ENCODE measurements around the gene LRRC10. TPM values are rescaled to one million over a fixed set of nuclear protein-coding genes. Genes with fewer than 3 reads are reported as not detected.

The LRRC10 gene, protein sequence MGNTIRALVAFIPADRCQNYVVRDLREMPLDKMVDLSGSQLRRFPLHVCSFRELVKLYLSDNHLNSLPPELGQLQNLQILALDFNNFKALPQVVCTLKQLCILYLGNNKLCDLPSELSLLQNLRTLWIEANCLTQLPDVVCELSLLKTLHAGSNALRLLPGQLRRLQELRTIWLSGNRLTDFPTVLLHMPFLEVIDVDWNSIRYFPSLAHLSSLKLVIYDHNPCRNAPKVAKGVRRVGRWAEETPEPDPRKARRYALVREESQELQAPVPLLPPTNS
- not detected for total RNA-seq

DNA sequence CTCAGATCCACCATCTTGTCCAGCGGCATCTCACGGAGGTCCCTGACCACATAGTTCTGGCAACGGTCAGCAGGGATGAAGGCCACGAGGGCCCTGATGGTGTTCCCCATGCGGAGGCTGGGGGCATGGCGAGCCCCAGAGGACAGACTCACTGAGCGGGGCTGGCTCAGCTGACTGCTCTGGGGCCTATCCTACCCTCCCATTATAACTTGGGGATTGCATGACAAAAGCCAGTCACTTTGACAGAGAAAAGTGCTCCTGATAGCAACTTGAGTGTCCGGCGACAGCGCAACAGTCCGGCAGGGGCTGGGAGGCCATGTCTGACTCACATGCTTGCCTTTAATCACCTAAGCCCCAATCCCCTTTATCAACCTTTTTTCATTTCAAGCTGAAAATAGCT, at the start of gene LRRC10:
Gene LRRC10, minus strand, starts transcription at position 179 of the 400 bp plus-strand sequence. Its CDS starts 69 bp downstream, at position 110.
- DNase-seq = no peak

DNA sequence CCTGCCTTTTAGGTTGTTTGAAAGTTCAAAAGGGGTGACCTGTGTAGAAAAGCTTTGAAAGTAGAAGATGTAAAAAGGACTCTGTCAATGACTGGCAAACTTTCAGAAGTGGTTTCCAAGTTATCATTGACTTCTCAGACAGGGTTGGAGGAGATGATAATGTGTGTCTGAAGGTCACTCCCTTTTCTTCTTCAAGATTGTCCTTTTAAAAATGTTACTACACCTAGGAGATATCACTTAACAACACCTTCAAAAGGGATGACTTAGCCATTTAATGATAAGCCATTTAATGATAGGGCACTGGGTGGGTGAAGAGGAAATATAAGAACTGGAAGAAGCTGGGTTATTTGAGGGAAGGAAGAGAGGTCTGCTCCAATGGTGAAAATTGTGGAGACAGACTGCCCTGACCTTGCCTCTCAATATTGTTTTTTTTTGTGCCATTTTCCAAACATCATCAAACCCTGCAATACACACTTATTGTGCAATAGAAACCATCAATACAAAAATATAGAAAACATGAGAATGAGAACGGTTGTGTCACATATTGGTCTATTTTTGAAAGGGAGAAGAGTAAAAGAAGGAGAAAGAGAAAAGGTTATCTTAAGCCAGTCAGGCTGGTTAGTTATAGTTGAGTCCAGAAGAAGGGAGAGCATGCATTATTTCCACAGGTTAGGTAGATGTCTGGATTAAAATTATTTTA, 49.6 kb upstream of the LRRC10 start:
- DNase-seq = no peak

DNA sequence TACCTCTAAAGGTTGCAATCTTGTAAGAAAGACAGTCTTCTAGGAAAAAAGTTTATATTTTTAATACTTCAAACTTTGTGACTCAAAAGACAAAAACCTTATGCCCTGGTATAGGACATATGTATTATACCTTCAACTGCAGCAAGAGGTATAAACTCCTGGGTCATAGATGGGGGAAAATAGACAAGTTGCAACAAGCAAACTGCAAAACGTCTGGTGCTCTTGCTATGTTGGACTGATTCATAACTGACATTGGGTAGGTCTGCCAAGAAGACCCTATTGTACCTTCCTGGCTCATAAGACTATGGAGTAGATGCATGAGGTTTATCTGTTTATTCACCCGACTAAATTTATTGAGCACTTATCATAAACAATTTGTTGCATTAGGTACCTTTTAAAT, 47.5 kb upstream of the LRRC10 start:
- DNase-seq = no peak

DNA sequence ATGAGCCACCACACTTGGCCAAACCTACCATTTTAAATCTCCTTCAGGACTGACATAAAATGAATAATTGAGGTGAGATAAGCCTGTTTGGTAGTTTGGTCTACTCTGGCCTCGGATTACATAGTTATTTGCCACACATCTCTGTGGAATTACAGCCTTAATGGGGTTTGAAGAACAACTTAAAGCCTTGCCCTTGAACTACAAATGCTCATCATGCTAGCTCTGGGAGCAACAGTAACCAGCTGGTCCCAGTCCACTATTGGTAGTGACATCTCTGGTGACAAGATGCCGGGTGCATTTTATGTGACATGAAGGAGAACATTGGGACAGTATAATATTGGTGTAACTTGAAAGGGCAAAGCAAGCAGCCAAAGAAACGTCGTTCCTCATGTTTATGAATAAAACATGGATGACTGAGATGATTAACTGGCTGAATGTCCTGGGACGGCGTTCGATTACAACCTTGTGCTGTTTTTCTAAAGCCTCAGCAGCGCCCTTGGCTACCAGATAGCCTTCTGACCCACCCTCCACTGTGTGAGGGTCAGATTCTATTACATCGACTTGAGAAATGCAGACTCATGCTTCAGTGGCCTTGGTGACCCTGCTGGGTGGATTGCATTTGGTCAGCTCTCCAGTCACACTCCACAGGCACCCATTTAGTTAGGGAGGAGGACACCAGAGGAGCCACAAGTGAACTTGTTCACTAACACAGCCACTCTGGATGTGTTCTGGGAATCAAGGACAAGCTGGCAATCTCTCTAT, 46.9 kb upstream of the LRRC10 start:
- peak; percentile 37 for DNase-seq

DNA sequence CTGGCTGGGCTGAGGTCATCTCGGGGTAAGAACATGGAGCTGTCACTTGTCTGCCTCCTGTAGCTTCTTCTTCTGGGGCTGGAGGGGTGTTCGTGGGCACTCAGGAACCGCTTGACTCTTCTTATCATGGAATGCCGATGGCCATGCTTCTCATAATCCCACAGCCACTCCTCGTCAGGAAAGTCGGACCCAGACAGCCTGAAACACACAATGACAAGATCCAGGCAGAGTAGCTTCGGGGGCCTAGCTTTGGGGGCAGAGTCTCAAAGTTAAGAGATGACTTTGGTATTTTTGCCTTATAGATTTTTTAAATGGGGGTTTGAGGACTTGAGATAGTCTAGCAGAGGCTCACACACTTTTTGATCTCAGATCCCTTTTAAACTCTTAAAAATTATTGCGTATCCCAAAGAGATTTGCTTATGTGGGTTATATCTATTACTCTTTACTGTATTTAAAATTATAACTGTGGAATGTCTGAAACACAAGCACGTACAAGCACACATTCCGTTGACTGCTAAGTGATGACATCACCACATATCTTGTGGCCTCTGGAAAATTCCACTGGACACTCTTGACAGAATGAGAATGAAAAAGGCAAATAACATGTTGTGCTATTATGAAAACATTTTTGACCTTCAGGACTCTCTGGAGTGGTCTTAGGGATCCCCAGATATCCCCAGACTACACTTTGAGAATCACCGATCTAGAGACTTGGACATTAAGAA, 45.1 kb upstream of the LRRC10 start:
- peak; percentile 40 for DNase-seq

DNA sequence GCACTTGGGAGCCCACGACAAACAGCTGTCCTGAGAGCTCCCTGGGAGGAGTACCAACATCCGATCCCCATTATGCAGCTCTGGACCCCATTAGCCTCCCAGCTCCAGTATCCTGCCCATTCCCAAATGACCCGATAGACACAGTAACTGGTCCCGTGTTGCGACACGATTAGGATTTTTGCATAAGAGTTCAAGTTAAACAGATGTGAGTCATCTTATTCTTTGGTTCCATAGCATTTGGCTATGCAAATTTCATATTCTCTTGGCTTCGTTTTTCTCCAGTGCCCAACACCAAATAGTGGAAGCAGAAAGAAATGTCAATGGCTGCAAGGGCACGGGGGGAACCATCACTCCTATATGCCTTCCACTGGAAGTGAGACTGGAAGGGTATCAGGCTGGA, 43.0 kb upstream of the LRRC10 start:
- DNase-seq = no peak

DNA sequence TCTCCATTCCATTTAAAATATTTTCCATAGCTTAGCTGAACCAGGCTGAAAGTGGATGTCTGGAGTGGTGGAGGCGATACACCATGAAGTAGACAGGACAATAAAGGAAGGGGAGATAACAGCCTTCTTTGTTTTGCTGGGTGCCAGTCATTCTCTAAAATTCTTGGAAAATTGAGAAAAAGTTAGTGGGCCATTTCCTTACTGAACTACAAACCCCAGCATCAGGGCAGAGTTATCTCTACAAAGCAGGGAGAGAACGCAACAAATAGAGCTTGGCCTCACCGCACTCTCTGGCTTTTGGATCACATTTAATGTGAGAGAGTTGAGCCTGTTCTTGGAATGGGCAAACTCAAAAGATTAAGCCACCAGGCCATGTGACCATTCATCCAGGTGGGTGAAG, 41.2 kb upstream of the LRRC10 start:
- DNase-seq = no peak

DNA sequence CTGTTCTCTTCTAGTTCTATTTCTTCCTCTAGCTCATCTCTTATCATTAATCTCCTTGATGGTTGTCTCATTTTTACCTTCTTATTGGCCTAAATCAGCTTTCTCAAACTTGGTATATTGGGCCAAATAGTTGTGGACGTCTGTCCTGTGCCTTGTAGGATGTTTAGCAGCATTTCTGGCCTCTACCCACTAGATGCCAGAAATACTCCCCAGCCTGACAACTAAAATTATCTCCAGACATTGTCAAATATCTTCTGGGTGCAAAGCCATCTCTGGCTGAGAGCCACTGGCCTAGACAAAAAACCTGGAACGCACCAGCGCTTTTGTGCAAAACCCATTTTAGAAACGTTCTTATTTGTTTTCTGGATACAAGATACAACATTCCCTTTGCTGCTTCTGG, 38.8 kb upstream of the LRRC10 start:
- DNase-seq = no peak

DNA sequence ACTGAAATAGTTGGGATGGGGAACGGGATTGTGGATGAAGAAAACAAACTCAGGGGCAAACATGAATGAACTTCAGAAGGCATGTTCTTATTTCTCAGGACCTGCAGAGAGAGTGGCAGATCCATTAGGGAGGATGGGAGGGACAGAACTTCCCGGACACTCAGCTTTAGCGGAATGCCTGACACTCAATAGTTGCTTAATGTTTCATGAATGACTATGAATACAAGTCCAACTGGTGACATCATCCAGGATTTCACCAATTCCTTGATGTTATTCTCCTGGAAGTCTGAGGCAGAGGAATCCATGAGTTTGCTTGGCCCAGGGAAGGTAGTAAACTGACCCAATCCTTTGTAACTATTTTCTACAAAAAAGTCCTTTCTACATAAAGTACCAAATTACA, 37.8 kb upstream of the LRRC10 start:
- DNase-seq = no peak

DNA sequence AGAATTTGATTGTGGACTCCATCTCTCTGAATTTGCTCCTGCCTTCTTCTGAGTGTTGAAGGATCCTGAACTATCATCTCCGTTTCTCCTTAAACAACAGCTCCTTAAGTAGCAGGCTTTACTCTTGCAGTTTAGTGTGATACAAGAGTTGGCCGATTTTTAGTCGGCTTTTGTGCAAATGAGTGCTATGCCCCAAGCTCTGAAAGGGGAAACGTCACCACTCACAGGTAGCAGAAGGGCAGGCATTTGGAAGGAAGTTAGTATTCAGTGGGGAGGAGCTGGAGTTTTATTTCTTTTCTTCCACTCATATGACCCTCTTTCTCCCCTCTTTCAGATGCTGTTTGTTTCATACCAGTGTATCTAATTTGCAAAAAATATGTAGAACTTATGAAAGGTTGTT, 36.5 kb upstream of the LRRC10 start:
- DNase-seq = no peak

DNA sequence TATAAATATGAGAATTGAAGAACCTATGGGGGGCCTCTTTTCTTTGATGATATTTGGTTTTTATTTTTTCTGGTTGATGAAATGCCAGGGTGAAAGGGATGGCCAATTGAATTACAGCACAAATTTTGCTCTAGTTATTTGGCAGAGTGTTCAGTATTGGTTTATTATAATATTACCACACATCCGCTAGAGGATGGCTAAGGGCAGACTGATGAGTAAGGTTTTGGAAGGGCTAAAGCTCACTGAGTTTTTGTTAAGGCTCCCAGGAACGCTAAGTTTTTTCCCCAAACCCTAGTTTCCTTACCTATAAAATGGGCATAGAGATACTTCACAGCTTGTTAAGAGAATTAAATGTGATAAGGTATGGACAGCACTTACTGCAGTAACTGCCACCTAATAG, 34.3 kb upstream of the LRRC10 start:
- no peak for DNase-seq

DNA sequence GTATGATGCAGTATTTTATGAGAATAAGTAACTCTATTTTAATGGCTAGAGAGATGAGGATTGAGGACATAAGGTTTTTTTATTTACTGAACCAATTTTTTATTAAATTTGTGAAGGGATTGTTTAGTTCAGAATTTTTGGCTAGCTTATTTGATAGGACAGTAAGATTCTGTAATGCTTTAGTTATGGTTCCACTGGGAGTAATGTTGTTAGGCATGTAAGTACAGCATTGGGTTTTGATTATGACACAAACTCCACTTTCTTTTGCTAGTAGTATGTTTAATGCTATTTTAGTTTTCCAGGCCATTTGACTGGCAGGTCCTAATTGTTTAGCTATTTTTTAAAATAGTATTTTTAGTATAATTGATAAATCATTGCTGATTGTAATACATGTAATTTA, 33.8 kb upstream of the LRRC10 start:
- no peak for DNase-seq

DNA sequence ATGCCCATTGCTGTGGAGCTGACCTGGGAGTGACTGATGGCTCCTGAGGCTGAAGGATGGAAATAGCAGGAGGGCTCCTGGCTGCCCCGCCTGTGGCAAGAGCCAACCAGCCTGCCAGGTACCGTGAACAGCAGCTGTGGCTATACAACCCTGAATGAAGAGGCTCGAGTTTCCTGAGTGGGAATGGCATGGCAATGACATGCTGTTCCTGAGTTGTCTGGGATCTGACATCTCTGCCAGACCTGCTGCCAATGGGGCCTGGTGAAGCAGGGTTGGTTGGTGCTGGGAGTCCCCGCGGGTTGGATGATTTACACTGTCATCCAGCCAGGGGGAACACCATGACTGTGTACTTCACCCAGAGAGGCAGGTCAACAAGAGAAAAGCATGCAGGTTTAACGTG, 31.8 kb upstream of the LRRC10 start:
- DNase-seq = no peak

DNA sequence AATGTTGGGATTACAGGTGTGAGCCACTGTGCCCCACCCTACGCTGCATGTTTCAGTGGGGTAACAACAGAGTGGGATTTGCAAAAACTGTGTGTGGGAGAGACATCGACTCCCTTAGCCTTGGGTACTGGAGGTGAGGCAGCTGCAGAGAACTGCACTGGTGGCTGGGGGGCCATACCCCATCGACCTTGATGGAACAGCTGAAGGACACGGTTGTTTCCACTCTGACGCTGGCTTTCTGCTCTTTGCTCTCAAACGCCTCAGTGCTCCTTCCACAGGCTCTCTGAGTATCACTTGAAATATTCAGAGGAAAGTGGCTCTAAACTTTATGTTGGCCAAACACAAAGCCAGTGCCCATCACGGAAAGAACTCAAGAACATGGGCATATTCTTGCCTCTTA, 30.8 kb upstream of the LRRC10 start:
- DNase-seq = no peak

DNA sequence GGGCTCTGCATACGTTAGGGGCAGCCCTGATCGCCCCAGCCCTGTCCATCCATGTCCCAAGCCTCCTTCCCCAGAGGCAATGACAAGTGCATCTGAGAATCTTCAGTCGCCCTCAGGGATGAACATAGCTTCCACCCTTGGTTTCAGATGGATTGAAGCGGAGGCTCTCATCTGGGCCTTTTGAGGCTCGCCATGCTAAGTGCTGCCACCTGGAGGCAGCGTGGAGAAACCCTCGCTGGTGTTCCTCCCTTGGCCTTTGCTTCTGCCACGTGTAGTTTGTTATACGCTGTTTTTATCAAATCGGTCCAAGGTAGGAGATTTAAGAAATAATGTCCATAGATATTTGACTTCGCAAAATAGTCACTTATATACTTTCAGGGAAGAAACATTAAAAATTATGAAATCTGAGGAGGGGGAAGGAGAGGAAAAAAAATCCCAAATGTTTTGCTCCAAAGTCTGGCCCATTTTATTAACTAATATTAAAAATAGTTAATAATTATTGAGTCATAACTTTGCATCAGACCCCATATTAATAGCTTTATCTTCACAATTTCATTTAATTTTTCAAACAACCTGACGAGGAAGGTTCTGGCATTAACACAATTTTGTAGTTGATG, 28.8 kb upstream of the LRRC10 start:
- DNase-seq = peak; percentile 76

DNA sequence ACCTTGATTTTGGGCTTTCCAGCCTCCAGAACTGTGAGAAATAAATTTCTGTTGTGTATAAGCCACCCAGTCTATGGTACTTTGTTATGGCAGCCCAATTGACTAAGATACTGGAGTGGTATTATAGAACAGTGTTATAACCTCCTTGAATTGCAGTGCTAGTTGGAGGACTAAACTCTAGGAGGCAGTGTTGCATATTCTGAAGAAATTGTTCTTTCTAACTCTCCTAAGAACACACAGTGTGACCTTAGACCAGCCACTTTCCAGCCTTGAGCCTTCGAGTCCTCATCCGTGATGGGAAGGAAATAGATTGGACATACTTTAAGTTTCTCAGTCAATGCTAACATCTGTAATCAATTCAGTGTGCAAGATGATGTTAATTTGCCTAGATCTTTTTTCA, 22.4 kb upstream of the LRRC10 start:
- DNase-seq = no peak

DNA sequence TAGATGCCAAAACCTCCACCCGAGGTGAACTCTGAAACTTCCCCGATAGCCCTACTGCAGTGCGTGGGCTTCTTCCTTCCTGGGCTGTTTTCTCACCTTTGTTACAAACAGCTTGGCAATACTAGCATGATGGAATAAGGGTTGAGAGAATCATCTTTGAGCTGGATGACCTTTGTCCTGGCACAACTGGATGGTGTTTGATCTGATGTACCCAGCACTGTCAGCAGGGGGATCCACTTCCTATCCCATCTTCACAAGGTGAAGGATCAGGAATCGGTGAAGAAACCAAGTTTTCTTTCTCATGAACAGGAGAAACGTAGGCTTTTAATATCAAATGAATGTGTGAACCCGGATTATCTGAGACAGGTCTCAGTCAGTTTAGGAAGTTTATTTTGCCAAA, 19.5 kb upstream of the LRRC10 start:
- no peak for DNase-seq

DNA sequence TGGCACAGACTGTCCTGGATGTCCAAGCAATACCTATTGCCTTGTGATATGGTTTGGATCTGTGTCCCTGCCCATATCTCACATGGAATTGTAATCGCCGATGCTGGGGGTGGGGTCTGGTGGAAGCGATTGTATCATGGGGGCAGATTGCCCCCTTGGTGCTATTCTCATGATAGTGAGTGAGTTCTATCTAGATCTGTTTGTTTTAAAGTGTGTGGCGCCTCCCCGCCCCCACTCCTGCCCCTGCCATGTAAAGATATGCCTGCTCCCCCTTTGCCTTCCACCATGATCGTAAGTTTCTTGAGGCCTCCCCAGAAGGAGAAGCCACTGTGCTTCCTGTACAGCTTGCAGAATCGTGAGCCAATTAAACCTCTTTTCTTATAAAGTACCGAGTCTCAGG, 16.8 kb upstream of the LRRC10 start:
- no peak for DNase-seq

DNA sequence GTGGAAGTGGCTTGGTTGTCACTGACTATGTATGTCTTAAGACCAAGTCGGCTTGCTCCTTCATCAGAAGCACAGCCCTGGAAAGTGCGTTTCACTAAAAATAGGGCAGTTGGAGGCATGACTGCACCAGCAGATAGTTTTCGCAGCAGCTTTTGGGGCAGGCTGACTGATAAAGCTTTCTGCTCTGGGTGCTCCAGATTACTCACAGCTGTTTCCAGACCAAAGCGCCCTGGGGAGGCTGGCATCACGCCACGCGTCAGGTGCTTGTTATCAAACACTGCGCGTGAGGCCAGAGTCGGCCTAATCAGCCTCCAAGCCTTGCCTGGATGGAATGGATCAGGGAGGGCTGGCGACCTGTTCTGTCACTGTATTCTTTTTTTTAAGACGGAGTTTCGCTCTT, 13.3 kb upstream of the LRRC10 start:
- peak; percentile 34 for DNase-seq

DNA sequence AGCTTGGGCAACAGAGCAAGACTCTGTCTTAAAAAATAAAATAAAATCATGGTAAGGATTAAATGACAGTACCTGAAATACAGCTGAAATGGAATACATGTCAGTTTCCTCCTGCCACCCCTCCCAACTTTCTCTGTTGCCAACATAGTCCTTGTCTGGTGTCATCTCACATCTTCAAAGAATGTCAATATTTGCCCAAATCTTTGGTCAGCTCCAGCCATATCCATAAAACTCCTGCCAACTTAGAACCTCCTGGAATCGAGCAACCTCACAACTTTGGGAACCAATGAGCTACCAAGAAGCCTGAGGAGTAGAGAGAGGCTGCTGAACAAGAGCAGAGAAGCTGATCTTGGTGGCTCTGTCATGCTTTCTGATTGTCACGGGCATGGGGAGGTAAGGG, 10.8 kb upstream of the LRRC10 start:
- no peak for DNase-seq

DNA sequence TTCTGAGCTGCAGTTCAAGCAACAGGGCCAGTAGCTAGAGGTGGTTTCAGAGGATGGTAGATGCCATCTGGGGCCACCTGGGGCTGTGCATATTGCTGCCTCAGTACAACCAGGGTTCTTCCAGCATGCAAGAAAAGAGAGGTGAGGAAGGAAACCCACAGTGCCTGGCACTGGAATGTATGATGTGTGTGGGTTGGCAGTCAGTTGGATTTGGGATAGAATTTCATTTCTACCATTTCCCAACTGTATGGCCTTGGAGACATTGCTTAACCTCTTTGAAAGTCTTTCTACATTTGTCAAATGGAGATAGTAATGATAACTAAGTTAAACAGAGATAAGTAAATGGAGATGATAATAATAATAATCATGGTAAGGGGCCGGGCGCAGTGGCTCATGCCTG, 10.2 kb upstream of the LRRC10 start:
- no peak for DNase-seq

DNA sequence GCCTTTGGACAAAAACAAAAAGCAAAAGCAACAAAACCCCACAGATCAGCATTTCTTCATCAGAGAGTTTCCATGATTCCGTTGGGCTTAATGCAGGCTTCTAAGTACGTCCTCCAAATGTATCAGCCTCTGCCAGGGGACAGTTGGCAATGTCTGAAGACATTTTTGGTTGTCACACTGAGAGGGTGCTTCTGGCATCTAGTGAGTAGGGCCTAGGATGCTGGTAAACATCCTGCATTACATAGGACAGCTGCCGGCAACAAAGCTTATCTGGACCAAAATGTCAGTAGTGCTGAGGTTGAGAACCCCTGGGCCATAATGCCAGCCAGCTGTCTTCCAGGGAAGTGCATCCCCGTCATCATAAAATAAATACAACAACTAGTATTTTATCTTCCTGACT, 9.4 kb upstream of the LRRC10 start:
- no peak for DNase-seq

Measured in tongue (tissue), 2 donors.